ENCODE measurements around the gene CYP26B1.

- no peak for TF ChIP-seq EZH2phosphoT487 (IDR thresholded peaks at IDR 0.05; ENCODE audit: borderline replicate concordance, low read length)
- TF ChIP-seq EZH2 (IDR thresholded peaks at IDR 0.05; ENCODE audit: low read length, unreplicated experiment) = no peak
Observed at GRCh38 chr2:72138011-72138881, 9.4 kb downstream of the CYP26B1 start.

Data from PC-3 (cell line).